Measurements from ENCODE around the gene SPDYE5.
"Not testable (repeated sequence)": the region's sequence is repeated elsewhere in the genome, so short reads cannot be mapped to it uniquely, and the experiment has no call there.

The SPDYE5 gene

GRCh38 chr7:75527224-75527722, 35.2 kb downstream of the SPDYE5 start:
- H3K9me3 ChIP-seq (ENCODE audit: insufficient read depth, low read length, severe bottlenecking); ATAC-seq (ENCODE audit: insufficient read depth, low read depth); H3K27me3 ChIP-seq (ENCODE audit: insufficient read depth, low read length, poor library complexity); H2AFZ ChIP-seq (ENCODE audit: low read depth, low read length): not testable (repeated sequence)
- peak; percentile 18 for DNase-seq
- peaks cover 23% of the 10 kb centered on the region for H3K4me1 ChIP-seq (ENCODE audit: insufficient read depth, low read length)
- H3K27ac ChIP-seq (ENCODE audit: low read length), result peak overlapping the region; percentile 89
- peaks cover 44% of the 10 kb centered on the region for H3K79me2 ChIP-seq (ENCODE audit: insufficient read depth, low read length)
- H3K4me3 ChIP-seq (ENCODE audit: low read depth in 1 of 2, low read length in 2 of 2), result peak overlapping the region; percentile 78 to 99; a peak in 3 of 4 replicates
- H3K9ac ChIP-seq (ENCODE audit: low read depth, low read length), result peak overlapping the region; percentile 93
- peaks cover 36% of the 10 kb centered on the region for H3K36me3 ChIP-seq (ENCODE audit: insufficient read depth, low read length)
- H4K20me1 ChIP-seq (ENCODE audit: insufficient read depth, low read length), result peaks cover 14% of the 10 kb centered on the region; the same call in 1 of the 2 replicates
- H3K4me2 ChIP-seq (ENCODE audit: insufficient read depth, low read length), result peak overlapping the region; percentile 82

- peaks cover 15% of the 10 kb centered on the region for H3K4me1 ChIP-seq (ENCODE audit: insufficient read depth, low read length)
- no peak overlapping the region for H3K4me3 ChIP-seq (ENCODE audit: low read depth in 1 of 2, low read length in 2 of 2)
- no peak overlapping the region for H3K4me2 ChIP-seq (ENCODE audit: insufficient read depth, low read length)
- H3K79me2 ChIP-seq (ENCODE audit: insufficient read depth, low read length), result peaks cover 19% of the 10 kb centered on the region
- no peak overlapping the region for H3K27ac ChIP-seq (ENCODE audit: low read length)
- DNase-seq (no peak), ATAC-seq (ENCODE audit: insufficient read depth, low read depth) (no peak)
- no peaks in the 10 kb centered on the region for H3K36me3 ChIP-seq (ENCODE audit: insufficient read depth, low read length)
- no peaks in the 10 kb centered on the region for H3K9me3 ChIP-seq (ENCODE audit: insufficient read depth, low read length, severe bottlenecking)
- H4K20me1 ChIP-seq (ENCODE audit: insufficient read depth, low read length), result peaks cover 10% of the 10 kb centered on the region; the same call in 1 of the 2 replicates
- no peaks in the 10 kb centered on the region for H3K27me3 ChIP-seq (ENCODE audit: insufficient read depth, low read length, poor library complexity)
- H2AFZ ChIP-seq (ENCODE audit: low read depth, low read length), result no peak overlapping the region
- TF ChIP-seq EZH2 (IDR thresholded peaks at IDR 0.05; ENCODE audit: borderline replicate concordance, low read depth, low read length, severe bottlenecking), result no peak
- no peak for TF ChIP-seq CTCF (IDR thresholded peaks at IDR 0.05; ENCODE audit: borderline replicate concordance, extremely low read depth, low read length, poor library complexity, severe bottlenecking)
- no peak overlapping the region for H3K9ac ChIP-seq (ENCODE audit: low read depth, low read length)
Measured at GRCh38 chr7:75531359-75531821, 39.3 kb downstream of the SPDYE5 start.

- no peak overlapping the region for H3K9ac ChIP-seq (ENCODE audit: low read depth, low read length)
- ATAC-seq (ENCODE audit: insufficient read depth, low read depth) (no peak), DNase-seq (no peak)
- H3K9me3 ChIP-seq (ENCODE audit: insufficient read depth, low read length, severe bottlenecking), result no peaks in the 10 kb centered on the region
- H3K27me3 ChIP-seq (ENCODE audit: insufficient read depth, low read length, poor library complexity), result no peaks in the 10 kb centered on the region
- TF ChIP-seq EZH2 (IDR thresholded peaks at IDR 0.05; ENCODE audit: borderline replicate concordance, low read depth, low read length, severe bottlenecking), result no peak
- TF ChIP-seq CTCF (IDR thresholded peaks at IDR 0.05; ENCODE audit: borderline replicate concordance, extremely low read depth, low read length, poor library complexity, severe bottlenecking), result no peak
- H3K36me3 ChIP-seq (ENCODE audit: insufficient read depth, low read length), result no peaks in the 10 kb centered on the region
- H3K27ac ChIP-seq (ENCODE audit: low read length), result no peak overlapping the region
- peaks cover 7% of the 10 kb centered on the region for H3K79me2 ChIP-seq (ENCODE audit: insufficient read depth, low read length)
- peaks cover 8% of the 10 kb centered on the region for H3K4me1 ChIP-seq (ENCODE audit: insufficient read depth, low read length)
- no peak overlapping the region for H3K4me3 ChIP-seq (ENCODE audit: low read depth in 1 of 2, low read length in 2 of 2)
- no peak overlapping the region for H2AFZ ChIP-seq (ENCODE audit: low read depth, low read length)
- H3K4me2 ChIP-seq (ENCODE audit: insufficient read depth, low read length), result no peak overlapping the region
- H4K20me1 ChIP-seq (ENCODE audit: insufficient read depth, low read length), result no peaks in the 10 kb centered on the region
Measured at GRCh38 chr7:75532639-75533038, 40.5 kb downstream of the SPDYE5 start.

- Histone ChIP-seq H3K9me3 (ENCODE audit: insufficient read depth, low read length, severe bottlenecking) (no peaks in the 10 kb centered on the region), H3K4me1 (ENCODE audit: insufficient read depth, low read length) (no peaks in the 10 kb centered on the region), H3K4me3 (ENCODE audit: low read depth in 1 of 2, low read length in 2 of 2) (no peak overlapping the region), H4K20me1 (ENCODE audit: insufficient read depth, low read length) (no peaks in the 10 kb centered on the region), H3K79me2 (ENCODE audit: insufficient read depth, low read length) (no peaks in the 10 kb centered on the region), H2AFZ (ENCODE audit: low read depth, low read length) (no peak overlapping the region), H3K27ac (ENCODE audit: low read length) (no peak overlapping the region), H3K9ac (ENCODE audit: low read depth, low read length) (no peak overlapping the region), H3K4me2 (ENCODE audit: insufficient read depth, low read length) (no peak overlapping the region), H3K27me3 (ENCODE audit: insufficient read depth, low read length, poor library complexity) (no peaks in the 10 kb centered on the region), H3K36me3 (ENCODE audit: insufficient read depth, low read length) (no peaks in the 10 kb centered on the region)
- TF ChIP-seq CTCF (IDR thresholded peaks at IDR 0.05; ENCODE audit: borderline replicate concordance, extremely low read depth, low read length, poor library complexity, severe bottlenecking) (no peak), EZH2 (IDR thresholded peaks at IDR 0.05; ENCODE audit: borderline replicate concordance, low read depth, low read length, severe bottlenecking) (no peak)
- DNase-seq (no peak), ATAC-seq (ENCODE audit: insufficient read depth, low read depth) (no peak)
Measured at GRCh38 chr7:75533926-75534325, 41.8 kb downstream of the SPDYE5 start.

Measured in DND-41 (cell line).